Panc1 (cell line): ENCODE measurements around the gene ABCA8. TPM values are rescaled to one million over a fixed set of nuclear protein-coding genes. Genes with fewer than 3 reads are reported as not detected.

ENCODE experiments used
- ATAC-seq: fragments of 200-7000 bp; cut with Tn5 transposase; 2 replicates; pipeline ENCODE4 v1.9.1; 2020; ENCODE audit warnings: mild to moderate bottlenecking, moderate library complexity
- BruUV-seq: library from RNA; stranded (reverse); fragments of 400-500 nt; replicated peaks from 2 replicates; lab custom pipeline; 2021; lab: Mats Ljungman, UMichigan
- CTCF ChIA-PET: fragments of 300-600 bp; sonication (Branson Sonifier 250); formaldehyde crosslinking; loops from one replicate; lab custom pipeline; 2022; ENCODE audit warnings: antibody characterized with exemption; lab: Charles Lee
- POLR2A ChIA-PET: fragments of 300-600 bp; sonication (Branson Sonifier 250); formaldehyde crosslinking; loops from one replicate; lab custom pipeline; 2022; ENCODE audit warnings: antibody characterized with exemption; lab: Charles Lee
- DNase-seq: peaks from one replicate; pipeline ENCODE4 v3.0.0-alpha.2; 2010; ENCODE audit warnings: low read depth, low spot score
- H3K27ac ChIP-seq: 2 replicates; pipeline ENCODE4 v1.5.1; 2011; ENCODE audit warnings: mild to moderate bottlenecking, low read length, inconsistent platforms
- H3K27me3 ChIP-seq: fragments of 200-500 bp; sonication (Bioruptor generic); 2 replicates; pipeline ENCODE4 v1.6.0; 2014; ENCODE audit warnings: low read length, inconsistent platforms; ENCODE audit not compliant: control insufficient read depth, insufficient read depth
- H3K36me3 ChIP-seq: fragments of 200-500 bp; sonication (Bioruptor generic); 2 replicates; pipeline ENCODE4 v1.5.1; 2014; ENCODE audit warnings: inconsistent platforms, mild to moderate bottlenecking, low read length, moderate library complexity; ENCODE audit not compliant: control insufficient read depth, insufficient read depth
- H3K4me1 ChIP-seq: 2 replicates; pipeline ENCODE4 v1.5.1; 2011; ENCODE audit warnings: inconsistent platforms, mild to moderate bottlenecking, low read length, moderate library complexity; ENCODE audit not compliant: control insufficient read depth, insufficient read depth
- H3K4me3 ChIP-seq, 2 experiments: 2 replicates each; pipeline ENCODE4 v1.5.1; 2011 to 2012; ENCODE audit warnings: low read depth in 2 of 2, low read length in 2 of 2, mild to moderate bottlenecking in 2 of 2, inconsistent platforms in 1 of 2, moderate library complexity in 1 of 2
- H3K9me3 ChIP-seq: fragments of 200-500 bp; sonication (Bioruptor generic); 2 replicates; pipeline ENCODE4 v1.5.1; 2014; ENCODE audit warnings: low read depth, mild to moderate bottlenecking, inconsistent platforms, low read length, moderate library complexity; ENCODE audit not compliant: control insufficient read depth, insufficient read depth
- POLR2AphosphoS5 ChIP-seq: IDR thresholded peaks from 2 replicates; pipeline ENCODE4 v1.6.1; 2012; ENCODE audit warnings: mild to moderate bottlenecking, low read depth, low read length, moderate library complexity
- SIN3A ChIP-seq: IDR thresholded peaks from 2 replicates; pipeline ENCODE4 v1.6.1; 2012; ENCODE audit warnings: low read depth, mild to moderate bottlenecking, low read length, moderate library complexity, borderline replicate concordance; ENCODE audit not compliant: insufficient read depth
- in situ Hi-C: cut with HindIII; loops from 2 replicates; pipeline ENCODE4 v1.10.0; 2016; ENCODE audit warnings: low sequenced_read_pairs, low pct_unique_long_range_greater_than_20kb
- intact Hi-C: fragments of 100-400 bp; cut with micrococcal nuclease; formaldehyde crosslinking; loops from one replicate; pipeline ENCODE4 v1.10.0; 2022; ENCODE audit not compliant: unreplicated experiment
- total RNA-seq: library from RNA; stranded (reverse); gene quantifications from one replicate; pipeline ENCODE4 v1.2.1, GENCODE V29; 2021; ENCODE audit not compliant: unreplicated experiment
- TF ChIP-seq, protein P1 (sequence below): fragments of 450-650 bp; IDR thresholded peaks from 2 replicates; pipeline ENCODE4 v1.5.1; 2017; ENCODE audit warnings: mild to moderate bottlenecking
- TF ChIP-seq, protein P2 (sequence below), 2 experiments: IDR thresholded peaks; 2 replicates each; pipeline ENCODE4 v1.6.1; 2011 to 2012; ENCODE audit warnings: low read depth in 2 of 2, control low read depth in 1 of 2, low read length in 1 of 2, mild to moderate bottlenecking in 1 of 2, moderate library complexity in 1 of 2; ENCODE audit not compliant: insufficient read depth in 1 of 2

The ABCA8 gene
- total RNA-seq, 1 experiment from 2014 or later = 0.23 TPM

DNA sequence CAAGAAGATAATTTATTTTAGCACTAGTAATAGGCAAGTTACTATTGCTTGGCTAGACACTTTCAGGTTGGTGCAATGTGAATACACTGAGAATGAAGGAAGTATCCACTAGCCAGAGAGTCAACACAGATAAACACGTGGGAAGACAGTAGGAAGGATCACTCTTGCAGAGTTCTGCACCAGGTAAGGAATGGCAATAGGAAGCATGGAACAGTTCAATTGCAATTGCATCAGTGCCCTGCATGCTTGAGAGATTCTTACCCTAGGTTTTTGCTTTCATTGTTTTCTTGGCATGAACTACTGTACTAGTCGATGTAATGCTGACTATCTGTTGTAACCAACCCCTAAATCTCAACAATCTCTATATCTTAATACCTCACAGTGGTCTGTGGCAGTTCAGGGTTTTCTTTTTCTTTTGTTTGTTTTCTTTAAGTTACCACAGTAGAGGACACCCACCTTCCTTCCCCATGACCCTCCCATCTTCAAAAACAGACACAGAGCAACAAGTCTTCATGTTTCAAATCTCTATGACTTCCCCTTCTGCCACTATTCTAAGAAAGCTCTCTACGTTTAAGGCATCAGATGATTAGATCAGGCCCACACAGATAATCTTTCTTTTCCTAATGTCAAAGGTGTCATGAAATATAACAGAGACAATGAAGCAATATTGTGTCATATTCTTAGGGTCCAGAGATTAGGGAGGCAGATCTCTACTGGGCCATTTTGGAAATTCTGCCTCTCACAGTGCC is 18.1 kb upstream of the ABCA8 start:
- CTCF ChIA-PET = no interaction called here
- H3K36me3 ChIP-seq = no peaks in the 10 kb centered on the region
- H3K9me3 ChIP-seq = no peaks in the 10 kb centered on the region
- no peak overlapping the region for H3K27ac ChIP-seq
- H3K4me1 ChIP-seq = no peaks in the 10 kb centered on the region
- intact Hi-C loops (loop anchor here (10.0 kb wide), 1 partner anchor 262 kb away; no protein-coding TSS in a partner anchor), in situ Hi-C loops (no loop called here)
- DNase-seq (no peak), ATAC-seq (no peak)
- H3K4me3 ChIP-seq = no peak overlapping the region
- BruUV-seq = no TSS peak
- POLR2A ChIA-PET = no interaction called here
- H3K27me3 ChIP-seq = no peaks in the 10 kb centered on the region
- no peak for TF ChIP-seq SIN3A
- TF ChIP-seq, protein P1, sequence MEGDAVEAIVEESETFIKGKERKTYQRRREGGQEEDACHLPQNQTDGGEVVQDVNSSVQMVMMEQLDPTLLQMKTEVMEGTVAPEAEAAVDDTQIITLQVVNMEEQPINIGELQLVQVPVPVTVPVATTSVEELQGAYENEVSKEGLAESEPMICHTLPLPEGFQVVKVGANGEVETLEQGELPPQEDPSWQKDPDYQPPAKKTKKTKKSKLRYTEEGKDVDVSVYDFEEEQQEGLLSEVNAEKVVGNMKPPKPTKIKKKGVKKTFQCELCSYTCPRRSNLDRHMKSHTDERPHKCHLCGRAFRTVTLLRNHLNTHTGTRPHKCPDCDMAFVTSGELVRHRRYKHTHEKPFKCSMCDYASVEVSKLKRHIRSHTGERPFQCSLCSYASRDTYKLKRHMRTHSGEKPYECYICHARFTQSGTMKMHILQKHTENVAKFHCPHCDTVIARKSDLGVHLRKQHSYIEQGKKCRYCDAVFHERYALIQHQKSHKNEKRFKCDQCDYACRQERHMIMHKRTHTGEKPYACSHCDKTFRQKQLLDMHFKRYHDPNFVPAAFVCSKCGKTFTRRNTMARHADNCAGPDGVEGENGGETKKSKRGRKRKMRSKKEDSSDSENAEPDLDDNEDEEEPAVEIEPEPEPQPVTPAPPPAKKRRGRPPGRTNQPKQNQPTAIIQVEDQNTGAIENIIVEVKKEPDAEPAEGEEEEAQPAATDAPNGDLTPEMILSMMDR = no peak
- TF ChIP-seq, protein P2, sequence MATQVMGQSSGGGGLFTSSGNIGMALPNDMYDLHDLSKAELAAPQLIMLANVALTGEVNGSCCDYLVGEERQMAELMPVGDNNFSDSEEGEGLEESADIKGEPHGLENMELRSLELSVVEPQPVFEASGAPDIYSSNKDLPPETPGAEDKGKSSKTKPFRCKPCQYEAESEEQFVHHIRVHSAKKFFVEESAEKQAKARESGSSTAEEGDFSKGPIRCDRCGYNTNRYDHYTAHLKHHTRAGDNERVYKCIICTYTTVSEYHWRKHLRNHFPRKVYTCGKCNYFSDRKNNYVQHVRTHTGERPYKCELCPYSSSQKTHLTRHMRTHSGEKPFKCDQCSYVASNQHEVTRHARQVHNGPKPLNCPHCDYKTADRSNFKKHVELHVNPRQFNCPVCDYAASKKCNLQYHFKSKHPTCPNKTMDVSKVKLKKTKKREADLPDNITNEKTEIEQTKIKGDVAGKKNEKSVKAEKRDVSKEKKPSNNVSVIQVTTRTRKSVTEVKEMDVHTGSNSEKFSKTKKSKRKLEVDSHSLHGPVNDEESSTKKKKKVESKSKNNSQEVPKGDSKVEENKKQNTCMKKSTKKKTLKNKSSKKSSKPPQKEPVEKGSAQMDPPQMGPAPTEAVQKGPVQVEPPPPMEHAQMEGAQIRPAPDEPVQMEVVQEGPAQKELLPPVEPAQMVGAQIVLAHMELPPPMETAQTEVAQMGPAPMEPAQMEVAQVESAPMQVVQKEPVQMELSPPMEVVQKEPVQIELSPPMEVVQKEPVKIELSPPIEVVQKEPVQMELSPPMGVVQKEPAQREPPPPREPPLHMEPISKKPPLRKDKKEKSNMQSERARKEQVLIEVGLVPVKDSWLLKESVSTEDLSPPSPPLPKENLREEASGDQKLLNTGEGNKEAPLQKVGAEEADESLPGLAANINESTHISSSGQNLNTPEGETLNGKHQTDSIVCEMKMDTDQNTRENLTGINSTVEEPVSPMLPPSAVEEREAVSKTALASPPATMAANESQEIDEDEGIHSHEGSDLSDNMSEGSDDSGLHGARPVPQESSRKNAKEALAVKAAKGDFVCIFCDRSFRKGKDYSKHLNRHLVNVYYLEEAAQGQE (IDR thresholded peaks at IDR 0.05; ENCODE audit: insufficient read depth in 1 of 2, low read depth in 2 of 2, low read length in 1 of 2) = no peak

DNA sequence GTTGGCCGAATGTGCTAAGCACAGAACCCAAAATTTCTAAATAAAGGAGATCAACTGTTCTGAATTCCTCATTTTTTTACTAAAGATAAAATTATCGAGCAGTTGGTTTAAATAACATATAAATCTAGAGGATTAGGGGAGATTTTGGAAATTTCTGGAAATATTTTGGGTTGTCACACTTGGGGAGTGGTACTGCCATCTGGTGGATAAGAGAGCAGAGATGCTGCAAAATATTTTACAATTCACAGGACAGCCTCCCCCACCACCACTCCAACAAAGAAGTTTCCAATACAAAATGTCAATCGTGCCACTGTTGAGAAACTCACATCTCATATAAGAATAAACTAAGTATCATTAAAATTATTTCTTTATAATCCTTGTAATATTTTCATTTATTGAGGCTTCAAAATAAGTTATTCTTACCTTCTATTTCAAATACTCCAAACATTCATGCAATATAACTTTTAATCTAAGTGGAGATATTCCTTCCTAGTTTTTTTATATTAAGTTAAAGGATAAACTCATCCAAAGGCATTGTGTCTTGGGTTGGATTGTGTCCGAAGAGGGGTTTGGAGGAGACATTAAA is 17.0 kb upstream of the ABCA8 start:
- no peak overlapping the region for H3K4me3 ChIP-seq
- no peak overlapping the region for H3K27ac ChIP-seq
- H3K27me3 ChIP-seq = no peaks in the 10 kb centered on the region
- in situ Hi-C loops (no loop called here), intact Hi-C loops (loop anchor here (10.0 kb wide), 1 partner anchor 263 kb away; no protein-coding TSS in a partner anchor)
- ChIA-PET POLR2A (no interaction called here), CTCF (no interaction called here)
- ATAC-seq (no peak), DNase-seq (no peak)
- no peaks in the 10 kb centered on the region for H3K9me3 ChIP-seq
- no peak for TF ChIP-seq POLR2AphosphoS5
- TF ChIP-seq, protein P2 (IDR thresholded peaks at IDR 0.05; ENCODE audit: insufficient read depth in 1 of 2, low read depth in 2 of 2, low read length in 1 of 2) = no peak
- TF ChIP-seq, protein P1 = peak; percentile 64; the same call in 1 of the 2 replicates
- BruUV-seq = no TSS peak
- H3K4me1 ChIP-seq = no peaks in the 10 kb centered on the region
- no peaks in the 10 kb centered on the region for H3K36me3 ChIP-seq
